Lung (tissue), 12 donors: ENCODE measurements around the gene ETF1. TPM values are rescaled to one million over a fixed set of nuclear protein-coding genes. Genes with fewer than 3 reads are reported as not detected.

Experiments used
- ATAC-seq: fragments of 200-7000 bp; cut with Tn5 transposase; one replicate; pipeline ENCODE4 v1.9.1; 2020; ENCODE audit warnings: moderate number of reproducible peaks; ENCODE audit not compliant: insufficient read depth, low FRiP score
- DNase-seq, 3 donors: peaks; one replicate each; pipeline ENCODE4 v3.0.0-alpha.2; 2013 to 2017
- H3K27ac ChIP-seq, 2 donors: one replicate each; pipeline ENCODE4 v1.5.1; 2013; ENCODE audit warnings: mild to moderate bottlenecking in 2 of 2, moderate library complexity in 2 of 2, control low read depth in 1 of 2, inconsistent platforms in 1 of 2, low read depth in 1 of 2, low read length in 1 of 2
- H3K27me3 ChIP-seq, 3 donors: one replicate each; pipeline ENCODE4 v1.5.1; 2013; ENCODE audit warnings: low read length in 2 of 3; ENCODE audit not compliant: control insufficient read depth in 3 of 3, insufficient read depth in 3 of 3
- H3K36me3 ChIP-seq, 4 donors: one replicate each; pipeline ENCODE4 v1.5.1; 2013; ENCODE audit warnings: low read length in 4 of 4, mild to moderate bottlenecking in 1 of 4, moderate library complexity in 1 of 4; ENCODE audit not compliant: control insufficient read depth in 4 of 4, insufficient read depth in 4 of 4
- H3K4me1 ChIP-seq, 5 donors: one replicate each; pipeline ENCODE4 v1.5.1; 2013; ENCODE audit warnings: low read length in 5 of 5, mild to moderate bottlenecking in 2 of 5, moderate library complexity in 1 of 5; ENCODE audit not compliant: control insufficient read depth in 5 of 5, insufficient read depth in 5 of 5
- H3K4me3 ChIP-seq: one replicate; pipeline ENCODE4 v1.5.1; 2013; ENCODE audit warnings: mild to moderate bottlenecking, control low read depth, moderate library complexity
- H3K9ac ChIP-seq, 2 donors: one replicate each; pipeline ENCODE4 v1.5.1; 2013; ENCODE audit warnings: low read length in 2 of 2, control low read depth in 1 of 2; ENCODE audit not compliant: insufficient read depth in 1 of 2
- H3K9me3 ChIP-seq, 4 donors: one replicate each; pipeline ENCODE4 v1.5.1; 2013; ENCODE audit warnings: low read length in 3 of 4, mild to moderate bottlenecking in 1 of 4, moderate library complexity in 1 of 4; ENCODE audit not compliant: control insufficient read depth in 4 of 4, insufficient read depth in 3 of 4
- CTCF ChIP-seq: IDR thresholded peaks from 2 replicates; pipeline ENCODE4 v1.5.1; 2012; ENCODE audit warnings: mild to moderate bottlenecking; ENCODE audit errors: control extremely low read depth, extremely low read depth
- WGBS, 2 donors: extraction: QIAGEN DNeasy Blood & Tissue Kit; methylation state at CpG; one replicate each; pipeline ENCODE4 v1.1.7; 2013; 5-methylcytosine and 5-hydroxymethylcytosine counted together
- polyA plus RNA-seq, 2 donors: library from polyadenylated mRNA; stranded (reverse); fragments of 200-250 nt; gene quantifications; one replicate each; pipeline ENCODE4 v1.2.1, GENCODE V29; 2013
- total RNA-seq, 2 donors: library from RNA; depleted of rRNA in 1 of 2; stranded (reverse); fragments of >200 nt in 1 of 2; gene quantifications; one replicate each; pipeline ENCODE4 v1.2.1, GENCODE V29; 2014 to 2021
- donor health status: control.
- donor health status: control.
- donor health status: Bipolar disorder and iron deficiency.
- donor health status: healthy.
- donor health status: DM: yes; HTN: yes; CAD: no.

ETF1 gene
- total and polyA plus RNA-seq, 4 donors: 36.9 to 99.2 (median 62.8) TPM

- no peak for ATAC-seq
- Histone ChIP-seq H3K9me3 (no peaks in the 10 kb centered on the region), H3K36me3 (peaks cover 16 to 31% (median 19%) of the 10 kb centered on the region in 4 donors), H3K4me1 (peaks cover 0 to 2% (median 0%) of the 10 kb centered on the region in 5 donors), H3K9ac (no peak overlapping the region), H3K4me3 (no peak overlapping the region), H3K27ac (peak overlapping the region in 1 of 2 donors; percentile 26), H3K27me3 (no peaks in the 10 kb centered on the region)
- no peak for TF ChIP-seq CTCF
- peak in 2 of 3 donors; percentile 51 to 56 for DNase-seq
- 81 to 89% methylated on average over 10 of the region's 10 CpGs for WGBS, 2 donors
These were observed 36.4 kb downstream of the ETF1 start for GRCh38 chr5:138506370-138507306.

GRCh38 chr5:138504799-138505198 lies 38.2 kb downstream of the ETF1 start:
- peak overlapping the region in 1 of 2 donors; percentile 15 for H3K27ac ChIP-seq
- DNase-seq (peak in 1 of 3 donors; percentile 17), ATAC-seq (no peak)

GRCh38 chr5:138503487-138504270 lies 39.4 kb downstream of the ETF1 start:
- Histone ChIP-seq H3K9me3 (no peaks in the 10 kb centered on the region), H3K9ac (no peak overlapping the region), H3K36me3 (peaks cover 7 to 15% (median 8%) of the 10 kb centered on the region in 4 donors), H3K27ac (peak overlapping the region in 1 of 2 donors; percentile 17), H3K27me3 (no peaks in the 10 kb centered on the region), H3K4me1 (peaks cover 0 to 2% (median 0%) of the 10 kb centered on the region in 5 donors), H3K4me3 (no peak overlapping the region)
- DNase-seq (peak; percentile 59 to 88 (median 80)), ATAC-seq (peak; percentile 75)
- peak; percentile 79 for TF ChIP-seq CTCF
- WGBS, 2 donors: 32 to 43% methylated on average over 6 of the region's 6 CpGs

More at GRCh38 chr5:138504799-138505198, 38.2 kb downstream of the ETF1 start:
- H3K4me3 ChIP-seq: no peak overlapping the region
- WGBS, 2 donors: 45 to 75% methylated on average over 4 of the region's 4 CpGs
- H3K9ac ChIP-seq: no peak overlapping the region
- no peaks in the 10 kb centered on the region for H3K9me3 ChIP-seq
- peaks cover 9 to 22% (median 14%) of the 10 kb centered on the region in 4 donors for H3K36me3 ChIP-seq
- no peak for TF ChIP-seq CTCF
- peaks cover 0 to 2% (median 0%) of the 10 kb centered on the region in 5 donors for H3K4me1 ChIP-seq
- no peaks in the 10 kb centered on the region for H3K27me3 ChIP-seq
